Daoy (cell line): Measurements from ENCODE around the gene SMYD3. TPM values are rescaled to one million over a fixed set of nuclear protein-coding genes. Genes with fewer than 3 reads are reported as not detected.
A peak's percentile ranks its signal among the peaks of the same experiment; 100 is the strongest.

Experiments
- DNase-seq: peaks from one replicate; pipeline ENCODE4 v3.0.0-alpha.2; 2015; ENCODE audit warnings: low read depth
- total RNA-seq: library from RNA; depleted of rRNA; stranded (reverse); fragments of >200 nt; shearing (Covaris generic); gene quantifications from 2 replicates; pipeline ENCODE4 v1.2.3, GENCODE V29; 2014

The SMYD3 gene
- total RNA-seq, 1 experiment from 2014 or later, result 21.4 TPM

DNA sequence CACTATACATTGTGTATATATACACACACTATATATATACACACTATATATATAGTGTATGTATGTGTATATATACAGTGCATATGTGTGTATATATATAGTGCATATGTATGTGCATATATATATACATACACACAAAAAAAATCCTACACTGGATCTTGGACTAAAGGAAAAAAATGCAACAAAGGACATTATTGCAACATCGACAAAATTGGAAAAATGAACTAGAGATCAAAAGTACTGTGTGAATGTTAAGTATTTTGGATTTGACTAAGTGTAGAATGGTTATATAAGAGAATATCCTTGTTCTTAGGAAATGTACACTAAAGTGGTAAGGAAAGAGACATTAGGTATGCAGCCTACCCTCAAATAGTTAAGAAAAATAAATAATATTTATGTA lies 36.5 kb downstream of the SMYD3 start:
- no peak for DNase-seq

DNA sequence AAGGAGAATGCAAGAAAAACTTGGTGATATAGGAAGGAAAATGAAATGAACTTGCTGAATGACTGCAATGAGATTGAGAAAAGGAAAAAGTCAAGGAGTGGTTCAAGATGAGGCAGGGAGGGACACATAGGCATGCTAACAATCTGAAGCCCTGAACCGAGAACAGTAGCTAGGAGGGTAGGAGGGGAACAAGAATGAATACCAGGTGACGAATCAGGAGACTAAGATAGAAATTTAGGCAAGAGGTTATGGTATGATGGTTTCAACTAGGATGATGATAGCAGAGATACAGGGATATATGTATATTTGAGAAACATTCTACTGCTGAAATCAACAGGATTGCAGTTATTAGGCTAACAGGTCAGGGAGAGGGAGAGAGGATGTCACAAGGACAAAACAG lies 44.1 kb downstream of the SMYD3 start:
- DNase-seq, result no peak

GRCh38 chr1:246460406-246460805 lies 46.7 kb downstream of the SMYD3 start:
- no peak for DNase-seq

GRCh38 chr1:246459221-246459620 lies 47.9 kb downstream of the SMYD3 start:
- DNase-seq, result no peak

DNA sequence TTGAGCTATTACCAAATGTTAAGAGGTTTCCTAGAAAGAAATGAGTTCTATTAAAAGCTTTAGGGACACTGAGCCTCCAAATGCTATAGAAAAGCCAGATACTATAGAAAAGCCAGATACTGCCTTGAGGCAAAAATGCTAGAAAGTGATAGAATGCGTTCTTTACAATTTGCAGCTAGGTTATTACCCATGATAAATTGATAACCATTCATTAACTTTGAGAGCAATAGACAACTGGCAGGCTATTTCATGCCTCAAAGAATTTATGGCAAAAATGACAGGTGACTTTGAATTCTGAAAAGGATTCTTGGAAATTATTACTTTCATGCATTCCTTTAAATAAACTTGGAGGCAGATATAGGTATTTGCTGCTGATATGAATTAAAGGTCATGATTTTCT lies 51.6 kb downstream of the SMYD3 start:
- DNase-seq, result no peak

- DNase-seq, result no peak
Observed at GRCh38 chr1:246454655-246455054, 52.4 kb downstream of the SMYD3 start.

GRCh38 chr1:246450611-246451251 lies 56.3 kb downstream of the SMYD3 start:
- DNase-seq, result peak; percentile 13

GRCh38 chr1:246448373-246448772 lies 58.7 kb downstream of the SMYD3 start:
- no peak for DNase-seq

- no peak for DNase-seq
Observed at GRCh38 chr1:246447501-246447900, 59.6 kb downstream of the SMYD3 start.

DNA sequence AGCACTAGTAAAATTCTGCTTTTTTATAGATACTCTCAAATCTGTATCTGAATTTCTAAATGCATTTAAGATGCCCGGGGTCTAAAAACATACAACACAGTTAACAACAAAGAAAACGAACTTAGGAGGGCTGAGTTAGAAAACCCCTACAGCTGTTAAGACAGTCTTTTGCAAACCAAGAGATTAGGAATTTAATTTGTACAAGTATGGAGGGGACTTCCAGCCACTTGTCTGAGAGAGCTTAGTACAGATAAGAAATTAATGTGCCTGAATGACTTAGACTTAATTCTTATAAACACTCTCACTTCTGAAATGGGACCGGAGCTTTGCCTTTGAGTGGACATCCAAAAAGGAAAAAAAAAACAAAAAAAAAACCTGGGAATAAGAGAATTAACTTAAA lies 61.6 kb downstream of the SMYD3 start:
- no peak for DNase-seq

DNA sequence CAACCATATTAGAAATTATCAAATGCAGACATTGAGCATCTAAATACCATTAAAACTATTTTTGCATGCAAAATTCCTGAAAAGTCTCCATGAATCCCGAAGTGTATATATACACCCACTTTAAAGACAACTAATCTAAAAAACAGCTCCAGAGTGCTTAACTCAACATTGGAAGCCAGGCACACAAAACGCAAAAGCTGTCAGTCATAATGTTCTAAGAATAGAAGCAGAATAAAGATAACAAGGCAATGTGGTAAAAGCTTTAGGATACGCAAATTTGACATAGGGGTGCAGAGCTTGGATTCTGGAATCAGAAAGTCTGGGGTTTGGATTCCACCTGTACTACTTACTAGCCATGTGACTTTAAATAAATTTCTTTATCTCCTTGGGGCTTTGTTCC lies 62.5 kb downstream of the SMYD3 start:
- no peak for DNase-seq

- DNase-seq, result no peak
Observed at GRCh38 chr1:246437961-246438360, 69.1 kb downstream of the SMYD3 start.

DNA sequence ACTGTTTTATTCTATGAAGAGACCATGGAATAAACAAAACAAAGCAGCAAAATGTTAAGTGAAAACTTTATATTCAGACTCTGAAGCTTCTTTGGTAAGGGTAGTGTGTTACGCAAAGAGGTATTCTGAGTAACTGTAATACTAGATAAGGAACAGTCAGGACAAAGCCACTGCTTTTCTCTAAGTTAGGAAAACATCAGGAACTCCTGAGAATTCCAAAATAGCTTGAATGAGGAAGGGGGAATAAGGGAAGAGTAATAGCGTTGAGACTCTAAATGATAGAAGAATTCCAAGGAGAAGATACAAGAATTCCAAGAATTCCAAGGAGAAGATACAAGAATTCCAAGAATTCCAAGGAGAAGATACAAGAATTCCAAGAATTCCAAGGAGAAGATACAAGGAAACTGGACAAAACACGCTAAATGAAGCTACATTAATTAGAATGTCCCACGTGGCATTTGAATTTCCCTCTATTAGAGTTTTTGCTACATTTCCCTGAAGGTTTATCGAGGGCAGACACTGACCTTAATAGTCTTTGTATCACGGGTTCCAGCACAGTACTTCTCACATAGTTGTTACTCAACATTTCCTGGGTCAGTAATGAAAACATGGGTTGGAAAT lies 71.5 kb downstream of the SMYD3 start:
- no peak for DNase-seq

- DNase-seq, result no peak
Observed at GRCh38 chr1:246434335-246434734, 72.7 kb downstream of the SMYD3 start.

- peak; percentile 99 for DNase-seq
Observed at GRCh38 chr1:246428542-246429308, 78.4 kb downstream of the SMYD3 start.

DNA sequence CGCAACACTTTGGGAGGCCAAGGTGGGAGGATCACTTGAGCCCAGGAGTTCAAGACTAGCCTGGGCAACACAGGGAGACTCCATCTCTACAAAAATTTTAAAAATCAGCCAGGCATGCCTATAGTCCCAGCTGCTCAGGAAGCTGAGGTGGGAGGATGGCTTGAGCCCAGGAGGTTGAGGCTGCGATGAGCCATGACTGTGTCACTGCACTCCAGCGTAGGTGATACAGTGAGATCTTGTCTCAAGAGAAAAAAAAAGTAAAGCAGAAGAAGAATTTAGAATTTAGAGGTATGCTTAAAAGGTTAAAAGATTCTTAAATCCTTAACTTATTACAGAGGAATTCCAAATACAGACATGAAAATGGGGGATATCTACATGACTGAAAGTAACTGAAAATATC lies 79.5 kb downstream of the SMYD3 start:
- peak; percentile 71 for DNase-seq

DNA sequence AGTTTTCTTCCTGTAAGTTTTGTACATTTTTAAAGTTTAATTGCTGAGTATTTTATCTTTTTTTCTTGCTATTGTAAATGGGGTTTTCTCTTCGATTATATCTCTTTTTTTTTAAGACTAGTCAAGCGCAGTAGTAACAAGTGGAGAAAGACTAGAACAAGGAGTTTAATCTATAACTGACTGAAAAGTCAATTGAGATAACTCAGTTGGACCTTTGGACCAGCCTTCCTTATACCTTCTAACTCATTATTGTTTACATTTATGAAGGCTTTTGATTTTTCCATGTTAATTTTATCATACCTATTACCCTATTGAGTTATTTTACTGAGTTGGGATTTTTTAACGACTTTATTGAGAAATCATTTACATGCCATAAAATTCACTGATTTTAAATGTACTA lies 81.2 kb downstream of the SMYD3 start:
- no peak for DNase-seq

GRCh38 chr1:246425139-246425794 lies 81.8 kb downstream of the SMYD3 start:
- DNase-seq, result peak; percentile 25

- no peak for DNase-seq
Observed at GRCh38 chr1:246420300-246420699, 86.8 kb downstream of the SMYD3 start.

DNA sequence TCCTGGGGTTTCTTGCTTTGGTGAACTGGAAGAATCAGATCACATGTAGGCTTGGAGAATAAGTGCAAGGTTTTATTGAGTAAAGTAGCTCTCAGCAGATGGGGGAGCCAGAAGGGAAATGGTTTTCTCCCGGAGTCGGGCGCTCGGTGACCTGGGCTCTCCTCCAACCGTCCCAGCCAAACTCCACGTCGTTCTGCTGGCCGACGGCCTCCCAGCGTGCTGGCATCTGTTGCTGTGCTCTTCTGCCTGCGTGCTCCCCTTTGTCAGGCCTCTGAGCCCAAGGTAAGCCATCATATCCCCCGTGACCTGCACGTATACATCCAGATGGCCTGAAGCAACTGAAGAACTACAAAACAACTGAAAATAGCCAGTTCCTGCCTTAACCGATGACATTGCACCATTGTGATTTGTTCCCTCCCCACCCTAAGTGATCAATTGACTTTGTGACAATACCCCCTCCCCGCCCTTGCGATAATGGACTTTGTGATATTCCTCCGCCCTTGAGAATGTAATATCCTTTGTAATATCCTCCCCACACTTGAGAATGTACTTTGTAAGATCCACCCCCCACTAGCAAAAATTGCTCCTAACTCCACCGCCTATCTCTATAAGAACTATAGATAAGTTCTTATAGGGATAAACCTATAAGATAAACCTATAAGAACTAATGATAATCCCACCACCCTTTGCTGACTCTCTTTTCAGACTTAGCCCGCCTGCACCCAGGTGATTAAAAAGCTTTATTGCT lies 88.3 kb downstream of the SMYD3 start:
- DNase-seq, result no peak

DNA sequence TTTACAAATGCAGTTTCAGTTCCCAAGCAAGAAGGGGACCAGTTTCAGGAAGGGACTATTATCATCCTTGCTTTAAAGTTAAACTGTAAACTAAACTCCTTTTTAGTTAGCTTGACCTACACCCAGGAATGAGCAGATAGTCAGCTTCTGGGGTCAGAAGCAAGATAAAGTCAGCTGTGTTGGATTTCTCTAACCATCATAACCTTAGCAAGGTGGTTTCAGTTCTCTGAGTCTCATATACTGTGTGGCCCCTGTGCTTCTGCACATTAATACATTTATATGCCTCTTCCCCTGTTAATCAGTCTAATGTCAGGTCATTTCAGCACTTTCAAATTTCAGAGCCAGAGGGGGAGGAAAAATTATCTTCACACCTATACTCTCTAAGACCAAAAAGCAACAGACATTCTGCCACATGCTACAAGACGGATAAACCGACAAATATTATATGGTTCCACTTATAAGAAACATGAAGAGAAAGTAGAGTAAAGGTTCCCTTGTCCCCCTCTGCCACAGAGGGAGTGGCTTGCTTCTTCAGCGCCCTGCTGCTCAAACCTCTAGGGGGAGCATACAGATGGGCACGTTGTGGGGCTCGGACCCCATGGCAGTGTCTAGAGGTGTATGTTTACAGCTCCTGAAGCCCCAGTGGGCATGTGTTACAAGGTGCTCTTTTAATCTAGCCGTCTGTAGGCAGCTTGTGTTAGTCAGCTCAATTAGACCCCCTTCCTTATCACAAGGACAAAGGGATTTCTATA lies 89.1 kb downstream of the SMYD3 start:
- DNase-seq, result no peak
